Right cardiac atrium (tissue), 5 donors: ENCODE data around the gene UBE2O. TPM values are rescaled to one million over a fixed set of nuclear protein-coding genes. Genes with fewer than 3 reads are reported as not detected.

ENCODE experiments used
- ATAC-seq, 2 donors: fragments of 200-7000 bp; cut with Tn5 transposase; one replicate each; pipeline versions ENCODE4 v1.8.0 to v1.9.1; 2020; ENCODE audit warnings: moderate library complexity in 2 of 2, mild to moderate bottlenecking in 1 of 2
- DNase-seq, 3 donors: peaks; one replicate each; pipeline ENCODE4 v3.0.0-alpha.2; 2020
- H3K27ac ChIP-seq: one replicate; pipeline ENCODE4 v1.5.1; 2013; ENCODE audit warnings: mild to moderate bottlenecking, low read length, control low read depth, moderate library complexity
- H3K27me3 ChIP-seq: one replicate; pipeline ENCODE4 v1.6.1; 2013; ENCODE audit not compliant: control insufficient read depth, insufficient read depth
- H3K4me1 ChIP-seq: one replicate; pipeline ENCODE4 v1.6.1; 2013; ENCODE audit warnings: low read length; ENCODE audit not compliant: control insufficient read depth, insufficient read depth
- H3K4me3 ChIP-seq: one replicate; pipeline ENCODE4 v1.5.1; 2013; ENCODE audit warnings: low read length, control low read depth
- H3K9me3 ChIP-seq: one replicate; pipeline ENCODE4 v1.6.1; 2013; ENCODE audit warnings: low read length; ENCODE audit not compliant: control insufficient read depth
- WGBS: extraction: QIAGEN DNeasy Blood & Tissue Kit; methylation state at CpG from one replicate; pipeline ENCODE4 v1.1.7; 2013; 5-methylcytosine and 5-hydroxymethylcytosine counted together
- intact Hi-C, 4 donors: fragments of 100-400 bp; cut with DNase I; formaldehyde crosslinking; loops; one replicate each; pipeline versions ENCODE4 v1.11.0 to v1.14.0; 2022 to 2023
- polyA plus RNA-seq: library from polyadenylated mRNA; stranded (reverse); fragments of 200-250 nt; gene quantifications from one replicate; pipeline ENCODE4 v1.2.3, GENCODE V29; 2013
- total RNA-seq, 4 donors: library from RNA; stranded (reverse); fragmentation: NEBNext Ultra II Directional; extraction: Animal tissue kit (Norgen Biotek cat#: 25700); gene quantifications; one replicate each; pipeline ENCODE4 v1.2.1, GENCODE V29; 2021
- donor health status: healthy with polysubstance abuse.
- donor health status: DM: no; HTN: yes; CAD: no.
- donor health status: DM: no; HTN: no; CAD: no.
- donor health status: DM: no; HTN: yes; CAD: no; lungs with severe emphysema.
- donor health status: DM: yes; HTN: yes; CAD: no.

Gene UBE2O
- total and polyA plus RNA-seq, 5 donors, result 23.0 to 37.3 (median 33.9) TPM

DNA sequence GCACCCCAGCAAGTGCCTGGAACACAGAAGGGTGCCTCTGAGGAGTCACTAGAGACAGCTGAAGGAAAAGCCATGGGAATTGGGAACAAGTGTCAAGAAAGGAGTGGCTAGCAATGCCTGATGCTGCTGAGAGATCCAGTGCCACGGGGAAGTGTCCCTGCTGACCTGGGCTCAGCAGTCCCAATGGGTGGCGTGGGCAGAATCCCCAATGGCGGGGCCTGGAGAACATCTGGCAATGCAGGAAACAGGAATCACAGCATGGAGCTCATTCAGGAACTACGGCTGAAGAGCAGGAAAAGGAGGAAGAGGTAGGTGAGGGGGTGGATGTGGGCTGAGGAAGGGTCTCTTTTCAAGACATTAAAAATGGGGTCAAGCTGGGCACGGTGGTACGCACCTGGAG is 30.1 kb downstream of the UBE2O start:
- DNase-seq, result no peak
- intact Hi-C loops, result no loop called here
- Histone ChIP-seq H3K27me3 (no peaks in the 10 kb centered on the region), H3K27ac (no peak overlapping the region), H3K4me1 (peaks cover 28% of the 10 kb centered on the region), H3K9me3 (no peaks in the 10 kb centered on the region), H3K4me3 (no peak overlapping the region)
- WGBS, result 81% methylated on average over 6 of the region's 6 CpGs
- ATAC-seq, result no peak

GRCh38 chr17:76422406-76422805 is 30.5 kb downstream of the UBE2O start:
- peaks cover 32% of the 10 kb centered on the region for H3K4me1 ChIP-seq
- no peak for ATAC-seq
- H3K27me3 ChIP-seq, result no peaks in the 10 kb centered on the region
- intact Hi-C loops, result no loop called here
- no peak for DNase-seq
- 97% methylated on average over 8 of the region's 8 CpGs for WGBS
- H3K9me3 ChIP-seq, result no peaks in the 10 kb centered on the region
- H3K4me3 ChIP-seq, result no peak overlapping the region
- H3K27ac ChIP-seq, result no peak overlapping the region

DNA sequence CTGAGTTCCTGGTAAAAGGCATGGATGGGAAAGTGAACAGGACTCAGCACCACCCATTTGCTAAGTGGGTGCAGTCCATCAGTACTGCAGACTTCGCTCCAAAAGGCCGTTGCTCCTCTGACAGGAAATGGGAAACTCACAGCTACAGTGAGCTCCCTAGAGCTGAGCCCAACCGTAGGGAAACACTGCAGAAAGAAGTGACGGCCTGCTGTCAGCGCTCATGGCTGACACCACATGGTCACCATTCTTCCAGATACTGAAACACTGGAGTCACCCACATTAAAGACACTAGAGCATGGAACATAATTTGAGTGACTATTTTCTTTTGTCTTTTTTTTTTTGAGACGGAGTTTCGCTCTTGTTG is 31.9 kb downstream of the UBE2O start:
- H3K9me3 ChIP-seq, result no peaks in the 10 kb centered on the region
- peak overlapping the region; percentile 80 for H3K27ac ChIP-seq
- DNase-seq, result peak in 2 of 3 donors; percentile 39 to 75
- H3K4me1 ChIP-seq, result peaks cover 30% of the 10 kb centered on the region
- intact Hi-C loops, result no loop called here
- no peak overlapping the region for H3K4me3 ChIP-seq
- H3K27me3 ChIP-seq, result no peaks in the 10 kb centered on the region
- peak; percentile 84 to 88 for ATAC-seq
- 18% methylated on average over 7 of the region's 7 CpGs for WGBS

DNA sequence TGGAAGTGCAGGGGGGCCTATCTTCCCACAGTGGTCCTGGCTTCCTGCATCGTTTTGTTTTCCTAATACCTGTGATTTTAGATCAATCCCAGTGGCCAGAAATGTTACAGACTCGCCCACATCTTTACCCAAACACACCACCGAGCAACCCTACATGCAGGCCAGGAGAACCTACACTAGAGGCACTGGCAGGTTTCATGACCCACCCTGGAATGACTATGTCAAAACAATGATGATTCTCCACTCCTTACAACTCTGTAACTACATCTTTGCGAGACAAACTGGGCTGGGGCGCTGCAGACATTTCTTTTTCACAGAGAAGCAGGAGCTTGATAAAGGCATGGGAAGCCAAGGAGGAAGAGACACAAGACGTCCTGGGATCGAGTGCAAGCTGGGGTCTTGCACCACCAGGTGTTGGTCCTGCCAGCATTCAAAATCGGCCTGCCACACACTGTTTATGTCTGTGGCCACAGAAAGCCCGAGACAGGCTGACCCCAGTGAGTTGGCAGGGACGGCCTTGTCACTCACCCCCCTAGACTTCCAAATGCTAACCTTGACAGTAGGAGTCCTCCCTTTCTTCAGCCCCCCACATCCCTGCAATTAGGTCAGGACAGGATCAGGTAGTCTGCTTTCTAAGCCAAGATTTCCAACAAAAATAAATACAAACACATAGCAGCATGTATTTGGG is 32.5 kb downstream of the UBE2O start:
- no peak overlapping the region for H3K4me3 ChIP-seq
- peak overlapping the region; percentile 80 for H3K27ac ChIP-seq
- peaks cover 30% of the 10 kb centered on the region for H3K4me1 ChIP-seq
- DNase-seq (no peak), ATAC-seq (no peak)
- intact Hi-C loops, result no loop called here
- H3K27me3 ChIP-seq, result no peaks in the 10 kb centered on the region
- no peaks in the 10 kb centered on the region for H3K9me3 ChIP-seq
- 54% methylated on average over 10 of the region's 10 CpGs for whole genome bisulfite sequencing

DNA sequence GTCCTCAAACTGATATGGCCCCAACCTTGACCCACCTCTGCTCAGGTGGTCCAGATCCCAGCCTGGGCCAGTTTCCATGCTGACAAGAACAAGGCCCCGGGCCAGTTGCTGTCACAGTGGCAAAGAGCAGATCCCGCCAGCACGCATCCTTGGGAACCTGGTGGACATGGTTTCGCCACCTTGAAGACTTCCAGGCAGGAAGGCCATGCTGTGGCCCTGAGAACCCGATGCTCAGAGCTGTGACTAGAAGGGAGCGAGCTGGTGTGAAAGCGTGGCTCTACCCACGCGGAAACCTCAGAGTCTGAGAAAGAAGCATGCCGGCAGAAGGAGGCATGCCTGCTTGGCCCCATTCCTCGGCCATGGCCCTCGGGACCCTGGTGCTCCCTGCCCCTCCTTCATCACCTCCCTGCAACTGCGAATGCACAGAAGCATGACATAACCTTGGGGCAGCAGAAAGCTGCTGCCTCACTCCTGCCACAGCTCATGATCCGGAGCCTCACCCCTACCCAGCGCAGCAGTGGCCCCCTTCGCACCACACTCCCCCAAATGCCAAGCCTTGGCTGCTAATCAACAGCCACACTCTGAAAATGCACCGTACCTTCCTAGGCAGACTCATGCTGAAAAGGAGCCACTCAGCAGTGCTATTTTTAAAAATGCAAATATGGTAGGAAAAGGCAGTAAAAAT is 33.2 kb downstream of the UBE2O start:
- 64% methylated on average over 17 of the region's 17 CpGs for WGBS
- H3K27ac ChIP-seq, result peak overlapping the region; percentile 31
- peaks cover 37% of the 10 kb centered on the region for H3K4me1 ChIP-seq
- H3K9me3 ChIP-seq, result no peaks in the 10 kb centered on the region
- ATAC-seq (peak in 1 of 2 donors; percentile 27), DNase-seq (no peak)
- no peaks in the 10 kb centered on the region for H3K27me3 ChIP-seq
- intact Hi-C loops, result no loop called here
- no peak overlapping the region for H3K4me3 ChIP-seq

DNA sequence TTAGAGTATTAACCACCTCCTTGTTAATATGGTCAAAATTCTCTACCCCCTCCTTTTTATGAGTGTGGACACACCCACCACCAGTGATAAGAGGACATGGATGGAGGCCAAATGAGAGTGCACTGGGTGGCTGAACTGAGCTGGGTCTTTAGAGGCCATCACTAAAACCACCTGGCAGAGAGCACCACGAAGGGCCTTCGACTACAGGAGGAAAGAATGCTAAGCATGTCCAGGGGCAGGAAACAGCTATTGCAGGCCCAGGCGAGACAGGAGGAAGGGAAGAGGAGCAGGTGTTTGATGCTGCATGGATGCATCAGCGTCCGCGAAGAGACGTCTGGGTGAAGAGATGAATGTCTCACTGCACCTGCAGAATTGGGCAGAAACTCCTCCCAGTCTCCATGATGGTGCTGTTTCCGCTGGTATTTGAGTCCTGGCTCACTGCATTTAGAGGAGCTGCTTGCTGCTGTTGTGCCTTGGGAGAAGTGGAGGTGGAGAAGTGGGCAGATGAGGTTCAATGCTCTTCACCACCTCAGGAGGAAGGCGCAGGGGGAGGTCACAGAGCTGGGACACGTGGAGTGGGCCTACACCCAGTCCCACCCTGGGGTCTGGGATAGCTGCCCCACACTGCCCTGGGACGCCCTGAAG is 35.3 kb downstream of the UBE2O start:
- DNase-seq (no peak), ATAC-seq (no peak)
- no peaks in the 10 kb centered on the region for H3K9me3 ChIP-seq
- 56% methylated on average over 11 of the region's 11 CpGs for WGBS
- no peak overlapping the region for H3K4me3 ChIP-seq
- no peaks in the 10 kb centered on the region for H3K27me3 ChIP-seq
- no peak overlapping the region for H3K27ac ChIP-seq
- intact Hi-C loops, result no loop called here
- H3K4me1 ChIP-seq, result peaks cover 44% of the 10 kb centered on the region

- WGBS, result 90% methylated on average over 4 of the region's 4 CpGs
- intact Hi-C loops, result no loop called here
- Histone ChIP-seq H3K27me3 (no peaks in the 10 kb centered on the region), H3K4me1 (peaks cover 38% of the 10 kb centered on the region), H3K9me3 (no peaks in the 10 kb centered on the region), H3K27ac (no peak overlapping the region), H3K4me3 (no peak overlapping the region)
- ATAC-seq (no peak), DNase-seq (no peak)
These were observed 36.1 kb downstream of the UBE2O start for GRCh38 chr17:76416899-76417298.

- Histone ChIP-seq H3K27me3 (no peaks in the 10 kb centered on the region), H3K9me3 (no peaks in the 10 kb centered on the region), H3K4me1 (peaks cover 34% of the 10 kb centered on the region), H3K27ac (no peak overlapping the region), H3K4me3 (no peak overlapping the region)
- WGBS, result 76% methylated on average over 6 of the region's 6 CpGs
- intact Hi-C loops, result no loop called here
- no peak for DNase-seq
- no peak for ATAC-seq
These were observed 36.5 kb downstream of the UBE2O start for GRCh38 chr17:76416457-76416856.

DNA sequence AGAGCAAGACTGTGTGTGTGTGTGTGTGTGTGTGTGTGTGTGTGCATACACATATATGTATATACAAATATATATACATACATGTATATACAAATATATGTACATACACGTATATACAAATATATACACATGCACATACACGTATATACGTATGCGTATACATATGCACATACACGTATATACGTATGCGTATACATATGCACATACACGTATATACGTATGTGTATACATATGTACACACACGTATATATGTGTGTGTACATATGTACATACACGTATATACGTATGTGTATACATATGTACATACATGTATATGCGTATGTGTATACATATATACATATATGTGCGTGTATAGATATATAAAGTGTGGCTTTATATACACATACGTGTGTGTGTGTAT is 37.2 kb downstream of the UBE2O start:
- Histone ChIP-seq H3K9me3 (no peaks in the 10 kb centered on the region), H3K27me3 (no peaks in the 10 kb centered on the region), H3K4me1 (peaks cover 30% of the 10 kb centered on the region), H3K27ac (no peak overlapping the region), H3K4me3 (no peak overlapping the region)
- ATAC-seq, result no peak
- intact Hi-C loops, result no loop called here
- 81% methylated on average over 15 of the region's 15 CpGs for WGBS
- DNase-seq, result no peak

- peaks cover 22% of the 10 kb centered on the region for H3K4me1 ChIP-seq
- peak overlapping the region; percentile 34 for H3K27ac ChIP-seq
- intact Hi-C loops, result no loop called here
- no peaks in the 10 kb centered on the region for H3K27me3 ChIP-seq
- peak; percentile 83 to 86 for ATAC-seq
- no peaks in the 10 kb centered on the region for H3K9me3 ChIP-seq
- WGBS, result 31% methylated on average over 21 of the region's 21 CpGs
- peak; percentile 85 to 96 (median 96) for DNase-seq
- H3K4me3 ChIP-seq, result no peak overlapping the region
These were observed 38.3 kb downstream of the UBE2O start for GRCh38 chr17:76414334-76415295.
